Progenitor cell of endocrine pancreas (in vitro differentiated cells): Measurements from ENCODE around the gene MSANTD1. TPM values are rescaled to one million over a fixed set of nuclear protein-coding genes. Genes with fewer than 3 reads are reported as not detected.
"Not testable (repeated sequence)": the region's sequence is repeated elsewhere in the genome, so short reads cannot be mapped to it uniquely, and the experiment has no call there.

ENCODE experiments used
- DNase-seq: peaks from one replicate; pipeline ENCODE4 v3.0.0; 2021; ENCODE audit warnings: low spot score; ENCODE audit not compliant: unreplicated experiment
- H3K27ac Mint-ChIP-seq: 2 replicates; pipeline ENCODE4 v1.8.0; 2021; ENCODE audit warnings: mild to moderate bottlenecking, moderate library complexity, mixed read lengths
- H3K27me3 Mint-ChIP-seq: 2 replicates; pipeline ENCODE4 v1.8.0; 2021; ENCODE audit warnings: mixed read lengths
- H3K36me3 Mint-ChIP-seq: 2 replicates; pipeline ENCODE4 v1.8.0; 2022; ENCODE audit warnings: mixed read lengths; ENCODE audit not compliant: insufficient read depth
- H3K4me1 Mint-ChIP-seq: 2 replicates; pipeline ENCODE4 v1.8.0; 2021; ENCODE audit warnings: low read depth, mixed read lengths
- H3K4me3 Mint-ChIP-seq: 2 replicates; pipeline ENCODE4 v1.8.0; 2021; ENCODE audit warnings: low read depth, mild to moderate bottlenecking, moderate library complexity, mixed read lengths
- H3K9me3 Mint-ChIP-seq: 2 replicates; pipeline ENCODE4 v1.8.0; 2021; ENCODE audit warnings: low read depth, mixed read lengths
- total RNA-seq: library from RNA; stranded (reverse); gene quantifications from 2 replicates; pipeline ENCODE4 v1.2.1, GENCODE V29; 2021
- TF ChIP-seq, protein P1 (sequence below): fragments of 200-600 bp; sonication (generic); IDR thresholded peaks from one replicate; pipeline ENCODE4 v1.5.0; 2021; ENCODE audit warnings: antibody characterized with exemption, mild to moderate bottlenecking; ENCODE audit not compliant: unreplicated experiment

Gene MSANTD1
- total RNA-seq, 1 donor from 2014 or later, result 2.1 TPM

DNA sequence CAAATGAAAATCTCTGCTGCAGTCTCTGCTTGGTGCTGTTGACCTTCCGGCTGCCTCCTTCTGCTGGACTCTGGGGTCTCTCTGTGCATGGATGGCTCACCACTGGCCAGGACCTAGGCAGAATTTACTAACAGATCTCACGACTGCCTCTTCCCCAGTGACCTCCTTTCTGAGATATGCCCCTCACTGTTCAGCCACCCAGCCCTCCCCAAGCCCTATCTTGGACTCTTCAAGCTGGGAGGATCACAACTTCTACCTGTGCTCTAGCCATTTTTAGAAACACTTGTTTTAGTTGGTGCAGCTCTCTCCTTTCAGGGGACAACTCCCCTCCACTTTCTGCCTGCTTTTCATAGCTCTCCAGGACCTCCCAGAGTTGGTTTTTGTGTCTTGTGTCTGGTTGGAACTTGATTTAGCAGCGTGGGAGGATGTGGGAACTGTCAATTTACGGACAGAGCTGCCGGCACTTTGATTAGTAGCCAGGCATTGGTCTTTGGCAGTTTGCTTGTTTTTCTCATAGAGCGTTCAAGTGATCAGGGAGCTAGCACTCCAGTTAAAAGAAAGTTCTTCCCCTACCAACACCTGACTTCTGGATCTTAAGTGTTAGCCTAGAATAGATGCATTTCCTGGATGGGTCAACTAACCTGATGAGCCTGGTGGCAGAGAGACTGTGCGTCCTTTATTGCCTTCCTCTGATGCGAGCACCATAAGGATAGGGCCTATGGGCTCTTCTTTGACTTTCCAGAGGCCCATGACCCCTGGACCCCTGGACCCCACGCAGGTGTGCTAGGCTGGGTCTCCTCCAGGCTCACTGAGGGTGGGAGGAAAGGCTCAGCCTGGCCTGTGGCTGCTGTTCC, 50.4 kb downstream of the MSANTD1 start:
- no peak for DNase-seq
- Mint-ChIP-seq H3K36me3 (peaks cover 7% of the 10 kb centered on the region), H3K27ac (peak overlapping the region; percentile 29), H3K4me1 (peaks cover 44% of the 10 kb centered on the region), H3K9me3 (peaks cover 4% of the 10 kb centered on the region), H3K27me3 (no peaks in the 10 kb centered on the region), H3K4me3 (no peak overlapping the region)
- TF ChIP-seq, protein P1, sequence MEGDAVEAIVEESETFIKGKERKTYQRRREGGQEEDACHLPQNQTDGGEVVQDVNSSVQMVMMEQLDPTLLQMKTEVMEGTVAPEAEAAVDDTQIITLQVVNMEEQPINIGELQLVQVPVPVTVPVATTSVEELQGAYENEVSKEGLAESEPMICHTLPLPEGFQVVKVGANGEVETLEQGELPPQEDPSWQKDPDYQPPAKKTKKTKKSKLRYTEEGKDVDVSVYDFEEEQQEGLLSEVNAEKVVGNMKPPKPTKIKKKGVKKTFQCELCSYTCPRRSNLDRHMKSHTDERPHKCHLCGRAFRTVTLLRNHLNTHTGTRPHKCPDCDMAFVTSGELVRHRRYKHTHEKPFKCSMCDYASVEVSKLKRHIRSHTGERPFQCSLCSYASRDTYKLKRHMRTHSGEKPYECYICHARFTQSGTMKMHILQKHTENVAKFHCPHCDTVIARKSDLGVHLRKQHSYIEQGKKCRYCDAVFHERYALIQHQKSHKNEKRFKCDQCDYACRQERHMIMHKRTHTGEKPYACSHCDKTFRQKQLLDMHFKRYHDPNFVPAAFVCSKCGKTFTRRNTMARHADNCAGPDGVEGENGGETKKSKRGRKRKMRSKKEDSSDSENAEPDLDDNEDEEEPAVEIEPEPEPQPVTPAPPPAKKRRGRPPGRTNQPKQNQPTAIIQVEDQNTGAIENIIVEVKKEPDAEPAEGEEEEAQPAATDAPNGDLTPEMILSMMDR, result no peak

DNA sequence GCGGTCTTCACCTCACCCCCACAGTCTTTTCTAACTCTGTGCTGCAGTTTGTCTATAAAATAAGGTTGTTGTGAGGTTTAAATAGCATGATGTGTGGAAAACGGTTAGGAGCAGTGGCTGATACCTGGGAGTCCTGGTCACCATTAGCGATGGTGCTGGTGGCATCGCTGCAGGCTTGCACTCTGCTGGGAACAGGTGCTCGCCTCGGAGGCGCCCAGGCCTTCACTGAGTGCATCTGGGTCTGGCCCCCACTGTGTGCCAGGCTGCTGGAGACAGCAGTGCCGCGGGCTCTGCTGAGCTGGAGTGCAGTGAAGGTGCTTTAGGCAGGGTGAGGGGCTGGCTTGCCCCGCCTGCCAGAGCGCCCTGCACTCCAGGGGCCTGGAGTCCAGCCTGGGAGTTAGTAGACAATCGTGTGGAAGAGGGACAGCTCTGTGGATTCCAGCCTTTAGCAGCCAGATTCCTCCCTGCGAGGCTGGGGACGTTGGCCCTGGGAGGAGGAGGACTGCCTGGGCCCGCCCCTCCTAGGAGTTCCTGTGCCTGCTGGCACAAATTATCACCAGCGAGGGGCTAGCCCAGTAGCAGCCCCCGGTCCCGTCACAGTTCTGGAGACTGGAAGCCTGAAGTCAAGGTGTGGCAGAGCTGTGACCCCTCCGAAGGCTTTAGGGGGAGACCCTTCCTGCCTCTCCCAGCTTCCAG, 51.2 kb downstream of the MSANTD1 start:
- H3K27ac Mint-ChIP-seq, result no peak overlapping the region
- DNase-seq, result no peak

DNA sequence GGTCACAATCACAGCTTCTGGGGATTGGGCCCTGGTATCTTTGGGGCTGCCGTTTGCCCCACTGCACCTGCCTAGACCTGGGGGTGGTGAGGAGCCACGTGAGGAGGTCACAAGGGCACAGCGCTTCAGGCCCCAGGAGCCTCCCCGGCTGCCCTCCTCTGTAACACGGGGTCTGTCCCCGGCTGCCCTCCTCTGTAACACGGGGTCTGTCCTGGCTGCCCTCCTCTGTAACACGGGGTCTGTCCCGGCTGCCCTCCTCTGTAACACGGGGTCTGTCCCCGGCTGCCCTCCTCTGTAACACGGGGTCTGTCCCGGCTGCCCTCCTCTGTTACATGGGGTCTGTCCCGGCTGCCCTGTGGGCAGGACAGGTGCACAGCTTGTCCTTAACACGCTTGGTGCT, 51.9 kb downstream of the MSANTD1 start:
- not testable (repeated sequence) for H3K36me3 Mint-ChIP-seq, H3K9me3 Mint-ChIP-seq, H3K27me3 Mint-ChIP-seq, DNase-seq, H3K4me3 Mint-ChIP-seq
- H3K4me1 Mint-ChIP-seq, result peaks cover 37% of the 10 kb centered on the region
- H3K27ac Mint-ChIP-seq, result peak overlapping the region; percentile 70

More for the DNA sequence above, 51.2 kb downstream of the MSANTD1 start:
- no peaks in the 10 kb centered on the region for H3K27me3 Mint-ChIP-seq
- peaks cover 7% of the 10 kb centered on the region for H3K36me3 Mint-ChIP-seq
- H3K4me1 Mint-ChIP-seq, result peaks cover 37% of the 10 kb centered on the region
- peaks cover 4% of the 10 kb centered on the region for H3K9me3 Mint-ChIP-seq
- TF ChIP-seq, protein P1, result no peak
- no peak overlapping the region for H3K4me3 Mint-ChIP-seq

DNA sequence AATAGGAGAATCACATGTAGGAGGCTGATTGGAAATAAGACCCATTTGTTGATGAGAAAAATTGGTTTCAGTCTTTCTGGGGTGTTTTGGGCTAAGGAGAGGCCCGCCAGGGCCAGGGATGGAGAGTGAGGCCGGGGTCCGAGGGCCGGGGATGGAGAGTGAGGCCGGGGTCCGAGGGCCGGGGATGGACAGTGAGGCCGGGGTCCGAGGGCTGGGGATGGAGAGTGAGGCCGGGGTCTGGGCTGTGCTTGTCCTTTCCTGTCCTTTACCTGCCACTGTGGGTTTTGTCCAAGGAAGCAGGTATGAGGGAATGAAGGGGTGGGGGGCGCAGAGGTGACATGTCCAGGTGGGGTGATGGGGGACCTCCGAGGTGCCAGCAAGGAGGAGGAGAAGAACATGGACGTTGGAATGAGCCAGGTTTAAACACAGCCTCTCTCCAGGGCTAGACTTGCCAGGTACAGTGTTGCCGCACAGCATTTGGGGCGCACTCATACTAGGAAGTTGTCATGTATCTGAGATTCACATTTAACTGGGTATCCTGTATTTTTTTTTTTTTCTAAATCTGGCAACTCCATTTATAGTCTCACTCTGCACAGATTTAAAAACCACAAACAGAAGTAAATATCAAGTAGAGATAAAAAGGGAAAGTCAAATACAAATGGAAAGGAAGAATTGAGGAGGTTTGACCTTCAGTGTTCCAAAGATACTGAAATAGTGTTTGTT, 52.7 kb downstream of the MSANTD1 start:
- Mint-ChIP-seq H3K4me1 (peaks cover 38% of the 10 kb centered on the region), H3K4me3 (no peak overlapping the region), H3K36me3 (peaks cover 7% of the 10 kb centered on the region), H3K27ac (peak overlapping the region; percentile 4), H3K9me3 (peaks cover 4% of the 10 kb centered on the region), H3K27me3 (no peaks in the 10 kb centered on the region)
- TF ChIP-seq, protein P1, result no peak
- DNase-seq, result no peak

DNA sequence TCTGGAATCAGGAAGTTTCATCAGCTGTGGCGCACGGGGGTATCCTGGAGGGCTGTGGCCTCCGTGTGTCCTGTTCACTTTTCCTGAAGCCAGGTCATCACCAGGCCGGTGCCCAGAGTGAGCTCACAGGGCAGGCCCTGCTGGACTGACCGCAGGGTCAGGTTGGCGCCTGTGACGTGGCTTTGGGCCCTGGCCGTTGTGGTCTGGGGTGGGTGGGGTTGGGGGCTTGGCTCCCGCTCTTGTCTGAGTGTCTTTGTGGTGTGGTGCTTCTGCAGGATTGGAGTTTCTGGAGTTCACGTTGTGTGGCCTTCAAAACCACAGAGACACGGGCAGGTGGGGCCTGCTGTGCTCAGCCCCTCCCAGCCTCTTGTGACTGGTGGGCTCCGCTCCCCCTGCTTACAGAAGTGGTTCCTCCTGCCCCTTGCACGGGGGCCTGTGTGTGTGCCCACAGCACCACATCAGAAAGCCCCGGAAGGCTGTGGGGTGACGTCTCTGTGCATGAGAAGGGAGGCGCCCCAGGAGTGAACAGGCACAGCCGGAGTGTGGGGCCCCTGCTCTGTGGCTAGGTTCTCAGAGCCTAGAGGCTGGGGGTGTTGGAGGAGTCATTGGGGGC, 53.3 kb downstream of the MSANTD1 start:
- Mint-ChIP-seq H3K27me3 (no peaks in the 10 kb centered on the region), H3K4me3 (no peak overlapping the region), H3K36me3 (peaks cover 7% of the 10 kb centered on the region), H3K27ac (peak overlapping the region; percentile 4), H3K9me3 (peaks cover 4% of the 10 kb centered on the region), H3K4me1 (peaks cover 38% of the 10 kb centered on the region)
- no peak for DNase-seq
- TF ChIP-seq, protein P1, result no peak
